Stimulated activated naive CD4-positive, alpha-beta T cell (primary cell): ENCODE data around the gene ZNF283.
"Not testable (repeated sequence)": the region's sequence is repeated elsewhere in the genome, so short reads cannot be mapped to it uniquely, and the experiment has no call there.

ENCODE experiments used
- DNase-seq, 6 experiments: peaks; one replicate each; lab custom pipeline; 2025; lab: John Stamatoyannopoulos, UW

The ZNF283 gene

DNA sequence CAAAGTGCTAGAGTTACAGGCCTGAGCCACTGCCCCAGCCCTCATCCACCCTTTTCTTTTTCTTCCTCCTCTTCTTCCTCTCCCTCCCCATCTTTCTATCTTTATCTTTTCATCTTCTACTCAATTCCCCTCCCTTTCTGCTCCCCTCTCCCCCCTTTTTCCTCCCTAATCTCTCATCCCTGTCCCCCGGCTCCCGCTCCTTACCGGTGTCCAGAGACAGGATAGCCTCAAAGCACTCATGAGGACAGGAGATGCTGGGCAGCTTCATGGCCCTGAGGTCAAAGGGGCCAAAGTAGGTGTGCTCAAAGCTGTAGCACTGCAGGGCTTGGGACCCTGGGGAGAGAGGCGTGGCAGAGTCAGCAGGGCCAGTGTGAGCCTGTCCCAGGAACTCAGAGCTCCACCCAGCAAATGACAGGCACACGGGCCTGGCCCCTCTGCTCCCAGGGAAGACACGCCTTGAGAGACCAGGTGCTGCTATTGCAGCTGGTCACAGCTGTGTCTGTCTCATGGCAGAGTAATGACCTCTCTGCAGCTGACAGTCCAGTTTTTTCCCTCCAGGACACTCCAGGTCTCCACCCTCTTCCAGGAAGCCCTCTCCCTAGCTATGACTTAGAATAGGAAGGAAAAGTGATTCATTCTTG is 27.5 kb upstream of the ZNF283 start:
- no peak for DNase-seq

DNA sequence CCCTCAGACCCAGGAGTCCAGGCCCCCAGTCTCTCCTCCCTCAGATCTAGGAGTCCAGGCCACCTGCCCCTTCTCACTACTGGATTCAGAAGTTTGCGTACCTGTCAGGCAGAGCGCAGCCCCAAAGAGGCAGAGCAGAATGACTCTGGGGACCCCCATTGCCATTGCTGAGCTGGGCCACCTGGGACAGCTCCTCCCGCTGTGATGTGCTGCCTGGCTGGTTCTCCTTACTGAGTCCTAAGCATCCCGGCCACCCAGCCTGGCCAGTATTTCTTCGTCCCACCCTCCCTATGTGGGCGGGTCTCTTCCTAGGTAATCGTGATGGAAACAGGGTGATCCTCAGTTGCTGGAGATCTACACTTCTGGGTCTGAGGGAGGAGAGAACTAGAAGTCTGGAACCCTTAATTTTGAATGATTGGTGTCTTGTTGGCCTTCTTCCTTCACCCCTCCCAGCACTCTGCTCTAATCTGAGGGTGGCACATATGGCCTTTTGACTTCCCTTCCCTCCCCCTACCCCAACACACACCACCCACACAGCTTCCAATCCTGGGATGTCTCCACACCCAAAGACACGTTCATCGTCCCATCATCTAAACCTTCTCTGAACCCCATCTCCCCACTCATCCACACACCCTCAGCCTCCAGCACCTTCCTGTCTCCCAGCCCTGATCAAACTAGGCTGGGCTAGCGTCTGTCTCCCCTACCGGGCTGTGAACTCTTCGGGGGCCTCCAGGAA is 24.7 kb upstream of the ZNF283 start, which contains the start of gene LYPD5:
Gene LYPD5 (minus strand): TSS at position 232 of the 736 bp plus-strand sequence. CDS start 67 bp downstream, at position 165.
- no peak for DNase-seq

GRCh38 chr19:43804432-43804831 is 22.7 kb upstream of the ZNF283 start:
- no peak for DNase-seq

DNA sequence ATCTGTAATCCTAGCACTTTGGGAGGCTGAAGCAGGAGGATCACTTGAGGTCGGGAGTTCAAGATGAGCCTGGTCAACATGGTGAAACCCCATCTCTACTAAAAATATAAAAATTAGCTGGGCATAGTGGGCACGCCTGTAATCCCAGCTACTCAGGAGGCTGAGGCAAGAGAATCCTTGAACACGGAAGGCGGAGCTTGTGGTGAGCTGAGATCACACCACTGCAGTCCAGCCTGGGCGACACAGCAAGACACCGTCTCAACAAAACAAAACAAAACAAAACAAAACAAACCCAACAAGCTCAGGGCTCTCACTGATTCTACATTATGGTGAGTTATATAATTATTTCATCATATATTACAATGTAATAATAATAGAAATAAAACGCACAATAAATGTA is 20.7 kb upstream of the ZNF283 start:
- DNase-seq = not testable (repeated sequence)

DNA sequence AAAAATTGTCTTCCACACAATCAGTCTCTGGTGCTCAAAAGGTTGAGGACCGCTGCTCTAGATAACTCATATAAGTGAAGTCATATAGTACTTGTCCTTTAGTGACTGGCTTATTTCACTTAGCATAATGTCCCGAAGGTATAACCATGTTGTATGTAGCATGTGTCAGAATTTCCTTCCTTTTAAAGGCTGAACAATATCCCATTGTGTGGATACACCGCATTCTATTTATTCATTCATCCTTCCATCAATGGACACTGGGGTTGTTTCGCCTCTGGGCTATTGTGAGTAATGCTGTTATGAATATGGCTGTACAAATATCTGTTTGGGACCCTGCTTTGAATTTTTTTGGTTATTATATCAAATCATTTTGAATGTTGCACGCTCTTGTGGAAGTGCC is 20.3 kb upstream of the ZNF283 start:
- DNase-seq = no peak

GRCh38 chr19:43807651-43808050 is 19.5 kb upstream of the ZNF283 start:
- DNase-seq = no peak

- peak in 3 of 6 experiments; percentile 21 to 49 (median 47) for DNase-seq
Measured at GRCh38 chr19:43809762-43810696, 17.1 kb upstream of the ZNF283 start.

GRCh38 chr19:43811837-43812236 is 15.3 kb upstream of the ZNF283 start:
- DNase-seq = no peak

GRCh38 chr19:43812259-43812658 is 14.9 kb upstream of the ZNF283 start:
- no peak for DNase-seq

GRCh38 chr19:43812688-43813087 is 14.4 kb upstream of the ZNF283 start:
- DNase-seq = no peak

DNA sequence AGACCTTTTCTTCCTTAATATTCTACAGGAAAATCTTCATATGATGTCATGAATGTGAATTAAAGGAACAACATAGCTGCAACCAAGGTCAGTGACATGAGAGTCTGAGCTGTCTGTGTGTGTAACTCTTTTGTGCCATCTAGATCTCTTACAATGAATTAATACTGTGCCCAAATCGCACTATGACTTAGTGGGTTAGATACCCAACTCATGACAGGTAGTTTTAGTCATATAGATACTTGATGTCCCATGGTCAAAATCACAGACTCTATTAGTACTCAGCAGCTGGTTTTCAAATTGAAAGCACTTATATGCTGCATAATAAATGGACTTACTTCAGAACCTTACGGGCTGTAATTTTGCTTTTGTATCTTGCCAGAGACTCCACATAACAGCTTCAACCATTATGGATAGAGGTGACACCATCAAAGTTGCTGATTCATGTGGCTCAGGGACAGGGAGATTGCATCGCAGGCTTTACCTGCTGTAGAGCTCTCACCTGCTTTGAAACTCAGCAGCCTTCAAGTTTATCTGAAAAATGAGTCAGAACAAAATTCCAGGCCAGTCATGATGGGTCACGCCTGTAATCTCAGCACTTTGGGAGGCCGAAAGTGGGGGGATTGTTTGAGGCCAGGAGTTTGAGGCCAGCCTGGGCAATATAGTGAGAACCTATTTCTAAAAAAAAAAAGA is 12.3 kb upstream of the ZNF283 start:
- DNase-seq = no peak

DNA sequence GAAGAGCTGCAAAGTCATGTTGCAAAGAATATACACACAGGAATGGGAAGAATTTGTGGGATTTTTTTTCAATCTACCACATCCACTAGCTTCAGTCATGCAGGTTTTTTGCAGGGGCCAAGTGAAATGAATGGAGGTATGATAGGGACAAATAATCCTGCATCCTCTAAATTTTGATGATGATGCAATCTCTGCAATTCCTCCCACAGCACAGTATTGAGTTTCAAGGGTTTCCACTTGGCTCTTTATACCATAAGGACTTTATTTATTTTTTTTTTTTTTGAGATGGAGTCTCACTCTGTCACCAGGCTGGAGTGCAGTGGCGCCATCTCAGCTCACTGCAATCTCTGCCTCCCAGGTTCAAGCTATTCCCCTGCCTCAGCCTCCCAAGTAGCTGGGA is 9.7 kb upstream of the ZNF283 start:
- DNase-seq = not testable (repeated sequence)

GRCh38 chr19:43818500-43818899 is 8.6 kb upstream of the ZNF283 start:
- no peak for DNase-seq

DNA sequence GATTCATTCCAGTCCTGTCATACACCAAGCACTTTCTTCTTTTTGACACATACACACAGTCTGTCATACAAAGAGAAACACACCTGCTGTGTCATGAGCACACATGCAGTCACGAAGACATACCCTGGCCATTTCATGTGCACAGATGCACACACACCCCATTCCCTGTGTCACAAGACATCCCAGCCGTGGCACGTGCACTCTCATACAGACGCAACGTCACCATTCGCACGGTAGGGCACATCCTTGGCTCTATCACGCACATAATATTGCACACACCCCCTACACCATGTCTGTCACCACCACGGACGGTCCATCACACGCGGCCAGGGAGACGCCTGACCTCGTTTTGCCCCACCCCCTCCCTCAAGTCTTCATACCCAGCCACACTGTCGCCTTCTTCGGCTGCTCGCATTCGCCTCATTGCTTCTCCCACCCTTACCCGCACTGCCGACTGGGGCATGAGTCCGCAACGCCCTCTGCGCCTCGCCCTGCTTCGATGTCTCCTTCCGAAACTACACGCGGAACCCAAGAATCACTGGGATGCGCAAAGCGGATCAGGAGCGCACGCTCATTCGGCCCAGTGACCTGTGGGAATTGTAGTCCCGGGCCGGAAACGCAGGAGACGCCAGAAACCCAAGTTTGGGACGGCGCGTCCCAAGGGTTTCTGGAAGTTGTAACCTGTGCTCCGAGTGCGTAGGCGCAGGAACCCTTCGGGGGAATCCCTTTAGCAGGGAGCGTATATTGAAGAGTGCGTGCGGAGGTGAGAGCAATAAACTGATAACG is 6.8 kb upstream of the ZNF283 start:
- peak in 2 of 6 experiments; percentile 6 to 17 for DNase-seq

DNA sequence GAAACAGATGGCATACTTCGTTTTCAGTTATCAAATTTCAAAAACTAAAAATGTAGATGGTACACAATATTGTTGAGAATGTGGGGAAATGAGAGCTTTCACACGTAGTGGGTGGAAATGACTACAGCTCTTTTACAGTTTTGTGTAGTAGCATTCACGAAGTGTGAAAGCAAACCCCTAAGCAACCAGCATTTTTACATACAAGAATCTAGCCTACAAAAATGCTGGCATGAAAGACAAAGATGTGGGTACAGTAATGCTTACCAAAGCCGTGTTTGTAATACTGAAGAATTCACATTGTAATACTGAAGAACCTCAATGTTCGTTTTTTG is 6.3 kb upstream of the ZNF283 start:
- no peak for DNase-seq

- DNase-seq = not testable (repeated sequence)
Measured at GRCh38 chr19:43823856-43824255, 3.3 kb upstream of the ZNF283 start.

- not testable (repeated sequence) for DNase-seq
Measured at GRCh38 chr19:43824572-43824971, 2.5 kb upstream of the ZNF283 start.

DNA sequence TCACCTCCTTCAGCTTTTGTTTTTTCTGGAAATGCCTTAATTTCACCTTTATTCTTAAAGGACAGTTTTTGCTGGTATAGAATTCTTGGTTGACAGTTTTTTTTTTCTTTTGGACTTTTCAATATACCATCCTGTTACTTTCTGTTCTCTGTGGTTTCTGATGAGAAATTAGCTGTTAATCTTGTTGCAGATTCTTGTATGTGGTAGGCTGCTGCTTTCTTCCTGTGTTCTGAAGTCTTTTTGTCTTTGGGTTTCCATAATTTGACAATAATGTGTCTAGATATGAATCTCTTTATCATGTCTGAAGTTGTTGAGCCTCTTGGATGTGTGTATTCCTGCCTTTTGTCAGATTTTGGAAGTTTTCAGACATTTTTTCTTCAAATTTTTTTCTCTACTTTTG is 12.0 kb downstream of the ZNF283 start:
- no peak for DNase-seq

DNA sequence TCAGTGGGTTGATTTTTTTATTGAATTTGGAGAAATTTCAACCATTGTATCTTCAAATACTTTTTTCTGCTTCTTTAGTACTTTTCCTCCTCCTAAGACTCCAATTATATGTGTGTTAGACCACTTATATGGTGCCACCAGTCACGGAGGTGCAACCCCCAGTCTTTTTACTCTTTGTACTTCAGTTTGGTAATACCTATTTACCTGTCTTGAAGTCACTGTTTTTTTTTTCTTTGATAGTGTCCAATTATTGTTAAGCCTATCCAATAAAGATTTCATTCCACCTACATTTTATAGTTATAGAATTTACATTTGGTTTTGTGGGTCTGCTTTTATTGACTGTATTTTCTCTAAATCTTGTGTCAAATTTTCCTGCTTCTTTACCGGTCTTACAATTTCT is 14.9 kb downstream of the ZNF283 start:
- no peak for DNase-seq

DNA sequence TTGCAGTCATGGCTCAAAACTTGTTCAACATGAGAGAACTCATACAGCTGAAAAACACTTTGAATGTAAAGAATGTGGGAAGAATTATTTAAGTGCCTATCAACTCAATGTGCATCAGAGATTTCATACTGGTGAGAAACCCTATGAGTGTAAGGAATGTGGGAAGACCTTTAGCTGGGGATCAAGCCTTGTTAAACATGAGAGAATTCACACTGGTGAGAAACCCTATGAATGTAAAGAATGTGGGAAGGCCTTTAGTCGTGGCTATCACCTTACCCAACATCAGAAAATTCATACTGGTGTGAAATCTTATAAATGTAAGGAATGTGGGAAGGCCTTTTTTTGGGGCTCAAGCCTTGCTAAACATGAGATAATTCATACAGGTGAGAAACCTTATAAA is 20.1 kb downstream of the ZNF283 start:
- no peak for DNase-seq

GRCh38 chr19:43847884-43848283 is 20.8 kb downstream of the ZNF283 start:
- DNase-seq = no peak
